GM23338 (cell line): Measurements from ENCODE around the gene FTH1. TPM values are rescaled to one million over a fixed set of nuclear protein-coding genes. Genes with fewer than 3 reads are reported as not detected.
A peak's percentile ranks its signal among the peaks of the same experiment; 100 is the strongest.

Experiments used
- ATAC-seq: fragments of 200-7000 bp; cut with Tn5 transposase; 3 replicates; pipeline ENCODE4 v1.9.1; 2020
- DNase-seq: peaks from one replicate; pipeline ENCODE4 v3.0.0-alpha.2; 2015; ENCODE audit warnings: low spot score
- H2AFZ ChIP-seq: fragments of 200-600 bp; sonication (generic); 2 replicates; pipeline ENCODE4 v1.8.0; 2016; ENCODE audit warnings: antibody characterized with exemption, mild to moderate bottlenecking, moderate library complexity
- H3F3A ChIP-seq: fragments of 200-600 bp; sonication (generic); replicated peaks from 2 replicates; pipeline ENCODE4 v1.8.0; 2017; ENCODE audit warnings: antibody characterized with exemption, mixed run types, low read depth
- H3K27ac ChIP-seq: fragments of 200-600 bp; sonication (generic); 2 replicates; pipeline ENCODE4 v1.6.1; 2016; ENCODE audit warnings: low read depth
- H3K27me3 ChIP-seq: fragments of 200-600 bp; sonication (generic); 2 replicates; pipeline ENCODE4 v1.8.0; 2016; ENCODE audit warnings: mild to moderate bottlenecking, mixed run types, moderate library complexity; ENCODE audit not compliant: insufficient read depth
- H3K36me3 ChIP-seq: fragments of 200-600 bp; sonication (generic); 2 replicates; pipeline ENCODE4 v1.8.0; 2016; ENCODE audit warnings: mild to moderate bottlenecking; ENCODE audit not compliant: insufficient read depth
- H3K4me1 ChIP-seq: fragments of 200-600 bp; sonication (generic); 2 replicates; pipeline ENCODE4 v1.8.0; 2016; ENCODE audit warnings: mild to moderate bottlenecking, moderate library complexity; ENCODE audit not compliant: insufficient read depth
- H3K4me2 ChIP-seq: fragments of 200-600 bp; sonication (generic); 2 replicates; pipeline ENCODE4 v1.7.1; 2017; ENCODE audit warnings: mixed run types
- H3K4me3 ChIP-seq: fragments of 200-600 bp; sonication (generic); 2 replicates; pipeline ENCODE4 v1.6.1; 2016; ENCODE audit warnings: mixed run types
- H3K79me2 ChIP-seq: fragments of 200-600 bp; sonication (generic); replicated peaks from 2 replicates; pipeline ENCODE4 v1.8.0; 2017; ENCODE audit warnings: mild to moderate bottlenecking; ENCODE audit not compliant: insufficient read depth
- H3K9me2 ChIP-seq: fragments of 200-600 bp; sonication (generic); 2 replicates; pipeline ENCODE4 v1.8.0; 2017; ENCODE audit not compliant: insufficient read depth
- H4K20me1 ChIP-seq: fragments of 200-600 bp; sonication (generic); replicated peaks from 2 replicates; pipeline ENCODE4 v1.8.0; 2017; ENCODE audit warnings: mild to moderate bottlenecking; ENCODE audit not compliant: insufficient read depth
- H3K27ac Mint-ChIP-seq: 2 replicates; pipeline ENCODE4 v1.8.0; 2020; ENCODE audit warnings: inconsistent platforms, mild to moderate bottlenecking, moderate library complexity, mixed read lengths
- H3K27me3 Mint-ChIP-seq: 3 replicates; pipeline ENCODE4 v1.8.0; 2022; ENCODE audit warnings: low read depth, mild to moderate bottlenecking, moderate library complexity, mixed read lengths, inconsistent platforms; ENCODE audit not compliant: insufficient read depth, poor library complexity
- H3K36me3 Mint-ChIP-seq: 3 replicates; pipeline ENCODE4 v1.8.0; 2021; ENCODE audit warnings: low read depth, mild to moderate bottlenecking, inconsistent platforms, moderate library complexity, mixed read lengths
- H3K4me1 Mint-ChIP-seq: 3 replicates; pipeline ENCODE4 v1.8.0; 2020; ENCODE audit warnings: mild to moderate bottlenecking, inconsistent platforms, mixed read lengths
- H3K4me3 Mint-ChIP-seq: 3 replicates; pipeline ENCODE4 v1.8.0; 2021; ENCODE audit warnings: moderate library complexity, mild to moderate bottlenecking, inconsistent platforms, mixed read lengths
- H3K9me3 Mint-ChIP-seq: 3 replicates; pipeline ENCODE4 v1.8.0; 2020; ENCODE audit warnings: moderate library complexity, mild to moderate bottlenecking, inconsistent platforms, mixed read lengths
- CREB1 ChIP-seq: fragments of 250-450 bp; sonication (Bioruptor Pico); IDR thresholded peaks from 2 replicates; pipeline ENCODE4 v1.5.0; 2020; ENCODE audit warnings: low read depth, mild to moderate bottlenecking, moderate library complexity
- EZH2 ChIP-seq: fragments of 200-600 bp; sonication (generic); IDR thresholded peaks from one replicate; pipeline ENCODE4 v1.8.0; 2017; ENCODE audit warnings: antibody characterized with exemption, mild to moderate bottlenecking, low read depth; ENCODE audit not compliant: unreplicated experiment
- EZH2phosphoT487 ChIP-seq: fragments of 200-600 bp; sonication (generic); IDR thresholded peaks from one replicate; pipeline ENCODE4 v1.8.1; 2018; ENCODE audit warnings: antibody characterized with exemption; ENCODE audit not compliant: unreplicated experiment
- JUNB ChIP-seq: IDR thresholded peaks from one replicate; pipeline ENCODE4 v1.6.1; 2016; ENCODE audit warnings: antibody characterized with exemption; ENCODE audit not compliant: unreplicated experiment
- STAT1 ChIP-seq: IDR thresholded peaks from one replicate; pipeline ENCODE4 v1.6.1; 2016; ENCODE audit warnings: antibody characterized with exemption; ENCODE audit not compliant: unreplicated experiment
- ZNF114 ChIP-seq: fragments of 250-450 bp; sonication (Bioruptor Pico); IDR thresholded peaks from 2 replicates; pipeline ENCODE4 v1.5.0; 2020; ENCODE audit warnings: mild to moderate bottlenecking, moderate library complexity
- ZNF331 ChIP-seq: fragments of 250-450 bp; sonication (Bioruptor Pico); IDR thresholded peaks from 2 replicates; pipeline ENCODE4 v1.5.0; 2020; ENCODE audit warnings: low read depth, mild to moderate bottlenecking, moderate library complexity
- polyA plus RNA-seq: library from polyadenylated mRNA; unstranded; fragments of >200 nt; fragmentation: Nextera tagmentation; extraction: Ambion mirVana; gene quantifications from 2 replicates; pipeline ENCODE4 v1.2.1, GENCODE V29; 2016
- total RNA-seq: library from RNA; depleted of rRNA; stranded (reverse); fragments of >200 nt; shearing (Covaris generic); gene quantifications from 2 replicates; pipeline ENCODE4 v1.2.3, GENCODE V29; 2014
- TF ChIP-seq, protein P1 (sequence below): fragments of 250-450 bp; sonication (Bioruptor Pico); IDR thresholded peaks from 2 replicates; pipeline ENCODE4 v1.5.0; 2020; ENCODE audit warnings: mild to moderate bottlenecking, moderate library complexity
- TF ChIP-seq, protein P2 (sequence below): IDR thresholded peaks from 2 replicates; pipeline ENCODE4 v1.6.1; 2016; ENCODE audit warnings: antibody characterized with exemption
- TF ChIP-seq, protein P3 (sequence below), 2 experiments: fragments of 200-600 bp in 1 of 2; sonication (generic) in 1 of 2; conservative IDR thresholded peaks; 2 replicates each; pipeline versions ENCODE4 v1.5.1 to v1.6.1; 2016 to 2017; ENCODE audit warnings: antibody characterized with exemption in 2 of 2, low read depth in 2 of 2, mild to moderate bottlenecking in 2 of 2, moderate library complexity in 1 of 2
- TF ChIP-seq, protein P4 (sequence below): IDR thresholded peaks from one replicate; pipeline ENCODE4 v1.6.1; 2018; ENCODE audit warnings: antibody characterized with exemption; ENCODE audit not compliant: unreplicated experiment

Gene FTH1
- total and polyA plus RNA-seq, 2 experiments from 2014 or later = 718 to 2,750 TPM

DNA sequence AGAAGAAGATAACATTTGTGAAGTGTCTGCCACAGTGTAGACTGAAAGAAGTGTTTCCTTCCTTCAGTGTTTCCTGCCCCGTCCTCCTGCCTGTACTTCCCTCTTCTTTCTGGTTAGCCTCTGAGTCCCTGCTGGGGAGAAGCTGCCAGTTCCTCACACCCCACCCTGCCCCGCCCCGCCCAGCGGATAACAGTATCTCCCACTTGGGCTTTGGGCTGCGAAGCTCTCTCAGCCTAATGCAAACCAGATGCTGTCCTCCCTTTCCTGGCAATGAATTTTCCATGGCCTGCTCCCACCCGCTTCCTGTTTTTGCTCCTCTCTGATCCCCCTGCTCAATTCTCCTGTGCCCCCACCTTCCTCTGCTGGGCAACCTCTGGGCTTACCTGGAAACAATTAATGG is 44.9 kb downstream of the FTH1 start:
- Histone ChIP-seq H3K79me2 (no peaks in the 10 kb centered on the region), H3K4me3 (no peak overlapping the region), H3K36me3 (no peaks in the 10 kb centered on the region), H3F3A (peaks cover 8% of the 10 kb centered on the region; the same call in 1 of the 2 replicates), H3K4me1 (peaks cover 28% of the 10 kb centered on the region), H3K9me2 (no peaks in the 10 kb centered on the region), H3K27me3 (peaks cover 14% of the 10 kb centered on the region), H2AFZ (peak overlapping the region; percentile 95), H4K20me1 (no peaks in the 10 kb centered on the region), H3K27ac (no peak overlapping the region), H3K4me2 (0 out of 2 replicates have a peak overlapping the region, but pooled peaks have one; percentile 70)
- no peaks in the 10 kb centered on the region; the same call in 2 of the 3 replicates for H3K9me3 Mint-ChIP-seq
- no peak overlapping the region for H3K27ac Mint-ChIP-seq
- DNase-seq (no peak), ATAC-seq (no peak)
- no peak overlapping the region for H3K4me3 Mint-ChIP-seq
- TF ChIP-seq, protein P1, sequence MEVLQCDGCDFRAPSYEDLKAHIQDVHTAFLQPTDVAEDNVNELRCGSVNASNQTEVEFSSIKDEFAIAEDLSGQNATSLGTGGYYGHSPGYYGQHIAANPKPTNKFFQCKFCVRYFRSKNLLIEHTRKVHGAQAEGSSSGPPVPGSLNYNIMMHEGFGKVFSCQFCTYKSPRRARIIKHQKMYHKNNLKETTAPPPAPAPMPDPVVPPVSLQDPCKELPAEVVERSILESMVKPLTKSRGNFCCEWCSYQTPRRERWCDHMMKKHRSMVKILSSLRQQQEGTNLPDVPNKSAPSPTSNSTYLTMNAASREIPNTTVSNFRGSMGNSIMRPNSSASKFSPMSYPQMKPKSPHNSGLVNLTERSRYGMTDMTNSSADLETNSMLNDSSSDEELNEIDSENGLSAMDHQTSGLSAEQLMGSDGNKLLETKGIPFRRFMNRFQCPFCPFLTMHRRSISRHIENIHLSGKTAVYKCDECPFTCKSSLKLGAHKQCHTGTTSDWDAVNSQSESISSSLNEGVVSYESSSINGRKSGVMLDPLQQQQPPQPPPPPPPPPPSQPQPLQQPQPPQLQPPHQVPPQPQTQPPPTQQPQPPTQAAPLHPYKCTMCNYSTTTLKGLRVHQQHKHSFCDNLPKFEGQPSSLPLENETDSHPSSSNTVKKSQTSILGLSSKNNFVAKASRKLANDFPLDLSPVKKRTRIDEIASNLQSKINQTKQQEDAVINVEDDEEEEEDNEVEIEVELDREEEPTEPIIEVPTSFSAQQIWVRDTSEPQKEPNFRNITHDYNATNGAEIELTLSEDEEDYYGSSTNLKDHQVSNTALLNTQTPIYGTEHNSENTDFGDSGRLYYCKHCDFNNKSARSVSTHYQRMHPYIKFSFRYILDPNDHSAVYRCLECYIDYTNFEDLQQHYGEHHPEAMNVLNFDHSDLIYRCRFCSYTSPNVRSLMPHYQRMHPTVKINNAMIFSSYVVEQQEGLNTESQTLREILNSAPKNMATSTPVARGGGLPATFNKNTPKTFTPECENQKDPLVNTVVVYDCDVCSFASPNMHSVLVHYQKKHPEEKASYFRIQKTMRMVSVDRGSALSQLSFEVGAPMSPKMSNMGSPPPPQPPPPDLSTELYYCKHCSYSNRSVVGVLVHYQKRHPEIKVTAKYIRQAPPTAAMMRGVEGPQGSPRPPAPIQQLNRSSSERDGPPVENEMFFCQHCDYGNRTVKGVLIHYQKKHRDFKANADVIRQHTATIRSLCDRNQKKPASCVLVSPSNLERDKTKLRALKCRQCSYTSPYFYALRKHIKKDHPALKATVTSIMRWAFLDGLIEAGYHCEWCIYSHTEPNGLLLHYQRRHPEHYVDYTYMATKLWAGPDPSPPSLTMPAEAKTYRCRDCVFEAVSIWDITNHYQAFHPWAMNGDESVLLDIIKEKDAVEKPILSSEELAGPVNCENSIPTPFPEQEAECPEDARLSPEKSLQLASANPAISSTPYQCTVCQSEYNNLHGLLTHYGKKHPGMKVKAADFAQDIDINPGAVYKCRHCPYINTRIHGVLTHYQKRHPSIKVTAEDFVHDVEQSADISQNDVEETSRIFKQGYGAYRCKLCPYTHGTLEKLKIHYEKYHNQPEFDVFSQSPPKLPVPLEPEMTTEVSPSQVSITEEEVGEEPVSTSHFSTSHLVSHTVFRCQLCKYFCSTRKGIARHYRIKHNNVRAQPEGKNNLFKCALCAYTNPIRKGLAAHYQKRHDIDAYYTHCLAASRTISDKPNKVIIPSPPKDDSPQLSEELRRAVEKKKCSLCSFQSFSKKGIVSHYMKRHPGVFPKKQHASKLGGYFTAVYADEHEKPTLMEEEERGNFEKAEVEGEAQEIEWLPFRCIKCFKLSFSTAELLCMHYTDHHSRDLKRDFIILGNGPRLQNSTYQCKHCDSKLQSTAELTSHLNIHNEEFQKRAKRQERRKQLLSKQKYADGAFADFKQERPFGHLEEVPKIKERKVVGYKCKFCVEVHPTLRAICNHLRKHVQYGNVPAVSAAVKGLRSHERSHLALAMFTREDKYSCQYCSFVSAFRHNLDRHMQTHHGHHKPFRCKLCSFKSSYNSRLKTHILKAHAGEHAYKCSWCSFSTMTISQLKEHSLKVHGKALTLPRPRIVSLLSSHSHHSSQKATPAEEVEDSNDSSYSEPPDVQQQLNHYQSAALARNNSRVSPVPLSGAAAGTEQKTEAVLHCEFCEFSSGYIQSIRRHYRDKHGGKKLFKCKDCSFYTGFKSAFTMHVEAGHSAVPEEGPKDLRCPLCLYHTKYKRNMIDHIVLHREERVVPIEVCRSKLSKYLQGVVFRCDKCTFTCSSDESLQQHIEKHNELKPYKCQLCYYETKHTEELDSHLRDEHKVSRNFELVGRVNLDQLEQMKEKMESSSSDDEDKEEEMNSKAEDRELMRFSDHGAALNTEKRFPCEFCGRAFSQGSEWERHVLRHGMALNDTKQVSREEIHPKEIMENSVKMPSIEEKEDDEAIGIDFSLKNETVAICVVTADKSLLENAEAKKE (CRISPR knock-in tag) = no peak
- TF ChIP-seq, protein P2, sequence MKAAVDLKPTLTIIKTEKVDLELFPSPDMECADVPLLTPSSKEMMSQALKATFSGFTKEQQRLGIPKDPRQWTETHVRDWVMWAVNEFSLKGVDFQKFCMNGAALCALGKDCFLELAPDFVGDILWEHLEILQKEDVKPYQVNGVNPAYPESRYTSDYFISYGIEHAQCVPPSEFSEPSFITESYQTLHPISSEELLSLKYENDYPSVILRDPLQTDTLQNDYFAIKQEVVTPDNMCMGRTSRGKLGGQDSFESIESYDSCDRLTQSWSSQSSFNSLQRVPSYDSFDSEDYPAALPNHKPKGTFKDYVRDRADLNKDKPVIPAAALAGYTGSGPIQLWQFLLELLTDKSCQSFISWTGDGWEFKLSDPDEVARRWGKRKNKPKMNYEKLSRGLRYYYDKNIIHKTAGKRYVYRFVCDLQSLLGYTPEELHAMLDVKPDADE = no peak
- TF ChIP-seq EZH2 (no peak), ZNF331 (CRISPR knock-in tag) (no peak), JUNB (no peak), ZNF114 (no peak), CREB1 (CRISPR knock-in tag) (no peak), STAT1 (no peak), EZH2phosphoT487 (no peak)
- TF ChIP-seq, protein P3, sequence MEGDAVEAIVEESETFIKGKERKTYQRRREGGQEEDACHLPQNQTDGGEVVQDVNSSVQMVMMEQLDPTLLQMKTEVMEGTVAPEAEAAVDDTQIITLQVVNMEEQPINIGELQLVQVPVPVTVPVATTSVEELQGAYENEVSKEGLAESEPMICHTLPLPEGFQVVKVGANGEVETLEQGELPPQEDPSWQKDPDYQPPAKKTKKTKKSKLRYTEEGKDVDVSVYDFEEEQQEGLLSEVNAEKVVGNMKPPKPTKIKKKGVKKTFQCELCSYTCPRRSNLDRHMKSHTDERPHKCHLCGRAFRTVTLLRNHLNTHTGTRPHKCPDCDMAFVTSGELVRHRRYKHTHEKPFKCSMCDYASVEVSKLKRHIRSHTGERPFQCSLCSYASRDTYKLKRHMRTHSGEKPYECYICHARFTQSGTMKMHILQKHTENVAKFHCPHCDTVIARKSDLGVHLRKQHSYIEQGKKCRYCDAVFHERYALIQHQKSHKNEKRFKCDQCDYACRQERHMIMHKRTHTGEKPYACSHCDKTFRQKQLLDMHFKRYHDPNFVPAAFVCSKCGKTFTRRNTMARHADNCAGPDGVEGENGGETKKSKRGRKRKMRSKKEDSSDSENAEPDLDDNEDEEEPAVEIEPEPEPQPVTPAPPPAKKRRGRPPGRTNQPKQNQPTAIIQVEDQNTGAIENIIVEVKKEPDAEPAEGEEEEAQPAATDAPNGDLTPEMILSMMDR (conservative IDR thresholded peaks at IDR 0.05; ENCODE audit: low read depth in 2 of 2) = no peak
- TF ChIP-seq, protein P4, sequence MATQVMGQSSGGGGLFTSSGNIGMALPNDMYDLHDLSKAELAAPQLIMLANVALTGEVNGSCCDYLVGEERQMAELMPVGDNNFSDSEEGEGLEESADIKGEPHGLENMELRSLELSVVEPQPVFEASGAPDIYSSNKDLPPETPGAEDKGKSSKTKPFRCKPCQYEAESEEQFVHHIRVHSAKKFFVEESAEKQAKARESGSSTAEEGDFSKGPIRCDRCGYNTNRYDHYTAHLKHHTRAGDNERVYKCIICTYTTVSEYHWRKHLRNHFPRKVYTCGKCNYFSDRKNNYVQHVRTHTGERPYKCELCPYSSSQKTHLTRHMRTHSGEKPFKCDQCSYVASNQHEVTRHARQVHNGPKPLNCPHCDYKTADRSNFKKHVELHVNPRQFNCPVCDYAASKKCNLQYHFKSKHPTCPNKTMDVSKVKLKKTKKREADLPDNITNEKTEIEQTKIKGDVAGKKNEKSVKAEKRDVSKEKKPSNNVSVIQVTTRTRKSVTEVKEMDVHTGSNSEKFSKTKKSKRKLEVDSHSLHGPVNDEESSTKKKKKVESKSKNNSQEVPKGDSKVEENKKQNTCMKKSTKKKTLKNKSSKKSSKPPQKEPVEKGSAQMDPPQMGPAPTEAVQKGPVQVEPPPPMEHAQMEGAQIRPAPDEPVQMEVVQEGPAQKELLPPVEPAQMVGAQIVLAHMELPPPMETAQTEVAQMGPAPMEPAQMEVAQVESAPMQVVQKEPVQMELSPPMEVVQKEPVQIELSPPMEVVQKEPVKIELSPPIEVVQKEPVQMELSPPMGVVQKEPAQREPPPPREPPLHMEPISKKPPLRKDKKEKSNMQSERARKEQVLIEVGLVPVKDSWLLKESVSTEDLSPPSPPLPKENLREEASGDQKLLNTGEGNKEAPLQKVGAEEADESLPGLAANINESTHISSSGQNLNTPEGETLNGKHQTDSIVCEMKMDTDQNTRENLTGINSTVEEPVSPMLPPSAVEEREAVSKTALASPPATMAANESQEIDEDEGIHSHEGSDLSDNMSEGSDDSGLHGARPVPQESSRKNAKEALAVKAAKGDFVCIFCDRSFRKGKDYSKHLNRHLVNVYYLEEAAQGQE = no peak
- peaks cover 25% of the 10 kb centered on the region for H3K27me3 Mint-ChIP-seq
- peaks cover 47% of the 10 kb centered on the region for H3K4me1 Mint-ChIP-seq
- H3K36me3 Mint-ChIP-seq = no peaks in the 10 kb centered on the region; the same call in 2 of the 3 replicates
